ENCODE results near the gene RIPPLY1. TPM values are rescaled to one million over a fixed set of nuclear protein-coding genes. Genes with fewer than 3 reads are reported as not detected.

RIPPLY1 gene
- total and polyA plus RNA-seq, 8 donors = not detected

DNA sequence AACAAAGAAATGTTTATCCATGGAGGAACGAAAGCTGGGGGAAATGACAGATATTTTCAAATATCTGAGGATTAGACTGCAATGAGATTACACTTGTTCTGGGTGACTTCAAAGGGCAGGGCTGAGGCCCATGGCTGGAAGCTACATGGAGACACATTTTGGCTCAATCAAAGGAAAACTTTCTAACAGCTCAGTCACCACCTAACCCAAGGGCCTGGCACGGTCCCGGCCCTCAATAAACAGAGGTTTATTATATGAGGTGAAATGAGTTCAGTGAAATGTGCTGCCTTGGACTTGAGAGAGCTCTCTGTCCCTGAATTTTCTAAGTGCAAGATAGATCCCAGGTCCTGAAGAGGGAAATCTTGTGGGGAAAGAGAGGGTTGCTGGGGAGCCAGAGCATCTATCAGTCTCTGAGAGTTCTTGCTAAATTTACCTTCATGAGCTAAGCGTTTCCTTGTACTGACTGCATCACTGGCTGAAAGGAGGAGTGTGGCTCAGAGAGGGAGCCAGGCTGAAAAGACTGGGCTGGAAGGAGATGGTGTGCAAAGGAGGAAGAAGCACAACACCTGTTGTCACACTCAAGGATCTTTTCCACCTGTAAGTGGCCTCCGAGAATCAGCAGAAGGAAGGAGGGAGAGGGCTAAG, 2.0 kb upstream of the RIPPLY1 start:
- H3K36me3 ChIP-seq = no peaks in the 10 kb centered on the region
- WGBS, 5 donors = 57 to 78% (median 68%) methylated on average over 5 of the region's 5 CpGs
- H3K27me3 ChIP-seq = peaks cover 0 to 7% (median 0%) of the 10 kb centered on the region in 3 donors
- DNase-seq = no peak
- H3K27ac ChIP-seq = no peak overlapping the region
- H3K4me1 ChIP-seq = no peaks in the 10 kb centered on the region
- no peak for TF ChIP-seq POLR2AphosphoS5 (IDR thresholded peaks at IDR 0.05)
- no peak for TF ChIP-seq EP300 (IDR thresholded peaks at IDR 0.05)
- TF ChIP-seq, protein P1, sequence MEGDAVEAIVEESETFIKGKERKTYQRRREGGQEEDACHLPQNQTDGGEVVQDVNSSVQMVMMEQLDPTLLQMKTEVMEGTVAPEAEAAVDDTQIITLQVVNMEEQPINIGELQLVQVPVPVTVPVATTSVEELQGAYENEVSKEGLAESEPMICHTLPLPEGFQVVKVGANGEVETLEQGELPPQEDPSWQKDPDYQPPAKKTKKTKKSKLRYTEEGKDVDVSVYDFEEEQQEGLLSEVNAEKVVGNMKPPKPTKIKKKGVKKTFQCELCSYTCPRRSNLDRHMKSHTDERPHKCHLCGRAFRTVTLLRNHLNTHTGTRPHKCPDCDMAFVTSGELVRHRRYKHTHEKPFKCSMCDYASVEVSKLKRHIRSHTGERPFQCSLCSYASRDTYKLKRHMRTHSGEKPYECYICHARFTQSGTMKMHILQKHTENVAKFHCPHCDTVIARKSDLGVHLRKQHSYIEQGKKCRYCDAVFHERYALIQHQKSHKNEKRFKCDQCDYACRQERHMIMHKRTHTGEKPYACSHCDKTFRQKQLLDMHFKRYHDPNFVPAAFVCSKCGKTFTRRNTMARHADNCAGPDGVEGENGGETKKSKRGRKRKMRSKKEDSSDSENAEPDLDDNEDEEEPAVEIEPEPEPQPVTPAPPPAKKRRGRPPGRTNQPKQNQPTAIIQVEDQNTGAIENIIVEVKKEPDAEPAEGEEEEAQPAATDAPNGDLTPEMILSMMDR (IDR thresholded peaks at IDR 0.05) = no peak
- TF ChIP-seq POLR2A (IDR thresholded peaks at IDR 0.05) = no peak
- no peaks in the 10 kb centered on the region for H3K9me3 ChIP-seq
- H3K4me3 ChIP-seq = no peak overlapping the region
- intact Hi-C loops (cut with DNase I; ENCODE audit: low total_unique reads) = no loop called here

DNA sequence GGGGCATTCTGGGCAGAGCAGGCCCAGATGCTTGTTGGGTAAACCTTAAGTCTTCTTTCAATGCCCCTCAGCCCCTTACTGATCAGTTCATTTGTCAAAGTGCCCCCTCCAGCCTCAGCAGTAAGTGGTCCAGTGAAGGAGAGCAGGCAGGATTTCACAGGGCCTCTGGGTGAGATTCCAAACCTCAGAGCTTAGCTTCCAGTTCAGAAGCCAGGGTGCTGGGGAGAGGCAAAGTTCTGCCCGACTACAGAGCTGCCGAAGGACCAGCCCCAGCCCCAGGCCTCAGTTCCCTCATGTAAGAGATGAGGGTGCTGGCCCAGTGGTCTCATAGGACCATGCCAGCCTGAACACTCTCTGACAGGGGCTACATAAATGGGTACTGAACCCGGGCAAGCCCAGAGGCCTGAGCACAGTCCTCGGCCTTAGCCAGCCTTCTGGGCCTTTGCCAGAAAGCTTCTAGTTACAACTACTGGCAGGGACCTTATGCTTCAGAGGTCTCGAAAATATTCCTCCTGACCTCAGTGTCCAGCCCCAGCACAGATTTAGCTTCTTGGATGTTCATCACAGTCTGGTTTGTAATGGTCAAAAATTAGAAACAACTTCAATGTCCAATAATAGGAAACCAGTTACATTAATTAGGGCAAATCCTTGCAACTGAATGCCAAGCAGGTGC, 851 bp upstream of the RIPPLY1 start:
- 50 to 86% (median 77%) methylated on average over 3 to 5 of the region's 5 CpGs for WGBS, 5 donors
- H3K36me3 ChIP-seq = no peaks in the 10 kb centered on the region
- DNase-seq = no peak
- intact Hi-C loops (cut with DNase I; ENCODE audit: low total_unique reads) = no loop called here
- no peak overlapping the region for H3K27ac ChIP-seq
- H3K4me3 ChIP-seq = no peak overlapping the region
- no peaks in the 10 kb centered on the region for H3K4me1 ChIP-seq
- TF ChIP-seq, protein P1 (IDR thresholded peaks at IDR 0.05) = no peak
- no peak for TF ChIP-seq POLR2A (IDR thresholded peaks at IDR 0.05)
- no peak for TF ChIP-seq EP300 (IDR thresholded peaks at IDR 0.05)
- TF ChIP-seq POLR2AphosphoS5 (IDR thresholded peaks at IDR 0.05) = no peak
- no peaks in the 10 kb centered on the region for H3K9me3 ChIP-seq
- peaks cover 0 to 7% (median 0%) of the 10 kb centered on the region in 3 donors for H3K27me3 ChIP-seq

DNA sequence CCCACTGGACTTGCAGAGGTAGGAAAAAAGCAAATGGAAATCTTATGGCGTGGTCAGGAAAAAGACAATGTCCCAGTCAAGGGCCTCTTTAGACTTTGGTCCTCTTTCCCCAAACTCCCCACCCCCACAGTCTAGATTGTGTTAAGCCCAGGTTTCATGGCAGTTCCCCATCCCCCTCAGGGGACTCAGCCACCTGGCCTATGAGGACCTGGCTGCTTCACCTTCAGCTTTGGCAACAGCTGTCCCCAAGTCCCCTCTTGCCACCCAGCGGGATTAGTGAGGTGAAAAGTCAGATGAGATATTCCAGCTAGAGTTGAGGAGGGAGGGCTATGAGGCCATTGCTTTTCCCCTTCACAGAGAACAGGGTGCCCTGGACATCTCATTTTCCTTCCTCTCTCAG, 457 bp downstream of the RIPPLY1 start:
- intact Hi-C loops (cut with DNase I; ENCODE audit: low total_unique reads) = no loop called here
- no peak overlapping the region for H3K27ac ChIP-seq
- H3K36me3 ChIP-seq = no peaks in the 10 kb centered on the region
- H3K4me1 ChIP-seq = no peaks in the 10 kb centered on the region
- no peaks in the 10 kb centered on the region for H3K9me3 ChIP-seq
- no peak for DNase-seq
- WGBS, 5 donors = 62 to 96% (median 75%) methylated on average over 2 of the region's 2 CpGs
- no peak overlapping the region for H3K4me3 ChIP-seq
- TF ChIP-seq POLR2A (IDR thresholded peaks at IDR 0.05) = no peak
- TF ChIP-seq POLR2AphosphoS5 (IDR thresholded peaks at IDR 0.05) = no peak
- TF ChIP-seq, protein P1 (IDR thresholded peaks at IDR 0.05) = no peak
- peaks cover 0 to 7% (median 0%) of the 10 kb centered on the region in 3 donors for H3K27me3 ChIP-seq

DNA sequence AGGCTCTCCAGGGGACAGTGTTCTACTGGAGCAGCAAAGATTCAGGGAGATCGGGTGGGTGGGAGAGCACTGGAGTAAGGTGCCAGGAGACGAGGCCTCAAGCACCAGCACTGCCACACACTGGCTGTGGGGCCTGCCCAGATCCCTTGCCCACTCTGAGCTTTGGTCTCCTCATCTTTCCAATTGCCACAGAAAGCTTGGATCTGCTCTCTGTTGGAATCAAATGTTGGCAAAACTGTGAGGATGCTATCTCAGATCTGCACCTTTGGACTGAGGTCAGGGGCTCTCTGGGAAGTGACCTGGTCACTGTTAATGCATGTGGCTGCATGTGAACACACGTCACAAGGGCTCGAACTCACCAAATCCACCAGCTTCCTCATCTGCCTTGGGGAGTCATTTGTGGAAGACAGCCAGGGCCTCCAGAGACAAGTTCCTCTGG, 1.3 kb downstream of the RIPPLY1 start:
- no peaks in the 10 kb centered on the region for H3K36me3 ChIP-seq
- no peaks in the 10 kb centered on the region for H3K9me3 ChIP-seq
- intact Hi-C loops (cut with DNase I; ENCODE audit: low total_unique reads) = no loop called here
- H3K4me3 ChIP-seq = no peak overlapping the region
- TF ChIP-seq, protein P1 (IDR thresholded peaks at IDR 0.05) = no peak
- no peak for TF ChIP-seq POLR2AphosphoS5 (IDR thresholded peaks at IDR 0.05)
- no peak for TF ChIP-seq POLR2A (IDR thresholded peaks at IDR 0.05)
- no peak for TF ChIP-seq EP300 (IDR thresholded peaks at IDR 0.05)
- no peak overlapping the region for H3K27ac ChIP-seq
- DNase-seq = no peak
- WGBS, 5 donors = 57 to 85% (median 66%) methylated on average over 4 of the region's 4 CpGs
- no peaks in the 10 kb centered on the region for H3K4me1 ChIP-seq
- H3K27me3 ChIP-seq = peaks cover 0 to 7% (median 0%) of the 10 kb centered on the region in 3 donors

All from stomach (tissue), 9 donors.